Erythroblast (primary cell): Measurements from ENCODE around the gene LHFPL5.

ENCODE experiments used
- DNase-seq, 2 experiments: peaks; one replicate each; lab custom pipeline; 2025; lab: John Stamatoyannopoulos, UW
- GATA1 ChIP-seq: IDR thresholded peaks from 2 replicates; pipeline ENCODE4 v1.6.1; 2011; ENCODE audit warnings: low read depth, mild to moderate bottlenecking, control low read depth, low read length, moderate library complexity
- POLR2A ChIP-seq: IDR thresholded peaks from 2 replicates; pipeline ENCODE4 v1.6.1; 2011; ENCODE audit warnings: mild to moderate bottlenecking, low read length

The LHFPL5 gene

GRCh38 chr6:35850208-35850607 is 45.1 kb downstream of the LHFPL5 start:
- TF ChIP-seq POLR2A: no peak
- no peak for TF ChIP-seq GATA1
- DNase-seq: no peak

DNA sequence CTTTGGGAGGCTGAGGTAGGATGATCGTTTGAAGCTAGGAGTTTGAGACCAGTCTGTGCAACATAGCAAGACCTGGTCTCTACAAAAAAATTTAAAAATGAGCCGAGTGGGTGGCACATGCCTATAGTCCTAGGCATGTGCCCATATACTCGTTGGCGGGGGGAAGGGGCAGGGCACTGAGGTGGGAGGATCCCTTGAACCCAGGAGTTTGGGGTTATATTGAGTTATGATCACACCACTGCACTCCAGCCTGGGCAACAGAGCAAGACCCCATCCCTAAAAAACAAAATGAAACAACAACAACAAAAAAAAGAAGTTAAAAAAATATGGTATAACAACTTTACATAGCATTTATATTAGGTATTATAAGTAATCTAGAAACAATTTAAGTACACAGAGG is 47.8 kb downstream of the LHFPL5 start:
- DNase-seq: no peak
- TF ChIP-seq POLR2A (no peak), GATA1 (no peak)

GRCh38 chr6:35856250-35856649 is 51.1 kb downstream of the LHFPL5 start:
- DNase-seq: no peak
- no peak for TF ChIP-seq GATA1

GRCh38 chr6:35857853-35858252 is 52.7 kb downstream of the LHFPL5 start:
- TF ChIP-seq GATA1: no peak
- TF ChIP-seq POLR2A: no peak
- no peak for DNase-seq

DNA sequence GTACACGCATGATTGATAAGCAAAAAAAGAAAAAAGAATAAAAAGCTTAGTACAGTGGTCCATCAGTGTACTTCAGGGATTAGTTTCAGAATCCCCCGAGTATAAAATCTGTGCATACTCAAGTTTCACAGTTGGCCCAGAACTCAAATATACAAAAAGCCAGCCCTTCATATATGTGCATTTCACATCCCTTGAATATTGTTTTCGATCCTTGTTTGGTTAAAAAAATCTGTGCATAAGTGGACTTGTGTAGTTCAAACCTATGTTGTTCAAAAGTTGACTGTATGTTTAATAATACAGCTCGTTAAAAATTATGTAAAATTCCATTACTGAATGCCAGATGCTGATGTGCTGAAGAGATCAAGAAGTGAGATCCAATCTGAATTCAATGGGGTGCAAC is 54.2 kb downstream of the LHFPL5 start:
- DNase-seq: no peak
- TF ChIP-seq POLR2A (no peak), GATA1 (no peak)
